Choroid plexus epithelial cell (primary cell): ENCODE measurements around the gene C2orf81.
"Not testable (repeated sequence)": the region's sequence is repeated elsewhere in the genome, so short reads cannot be mapped to it uniquely, and the experiment has no call there.

Source experiments
- DNase-seq: peaks from one replicate; pipeline ENCODE4 v3.0.0-alpha.2; 2010; ENCODE audit warnings: low read depth
- H3K4me3 ChIP-seq: 2 replicates; pipeline ENCODE4 v1.5.1; 2011; ENCODE audit warnings: low read depth, mild to moderate bottlenecking, control low read depth, low read length, moderate library complexity
- TF ChIP-seq, protein P1 (sequence below): conservative IDR thresholded peaks from 2 replicates; pipeline ENCODE4 v1.5.1; 2011; ENCODE audit warnings: low read depth, mild to moderate bottlenecking, control low read depth, inconsistent platforms, low read length, moderate library complexity

C2orf81 gene

GRCh38 chr2:74448771-74449170, 27.4 kb upstream of the C2orf81 start:
- TF ChIP-seq, protein P1, sequence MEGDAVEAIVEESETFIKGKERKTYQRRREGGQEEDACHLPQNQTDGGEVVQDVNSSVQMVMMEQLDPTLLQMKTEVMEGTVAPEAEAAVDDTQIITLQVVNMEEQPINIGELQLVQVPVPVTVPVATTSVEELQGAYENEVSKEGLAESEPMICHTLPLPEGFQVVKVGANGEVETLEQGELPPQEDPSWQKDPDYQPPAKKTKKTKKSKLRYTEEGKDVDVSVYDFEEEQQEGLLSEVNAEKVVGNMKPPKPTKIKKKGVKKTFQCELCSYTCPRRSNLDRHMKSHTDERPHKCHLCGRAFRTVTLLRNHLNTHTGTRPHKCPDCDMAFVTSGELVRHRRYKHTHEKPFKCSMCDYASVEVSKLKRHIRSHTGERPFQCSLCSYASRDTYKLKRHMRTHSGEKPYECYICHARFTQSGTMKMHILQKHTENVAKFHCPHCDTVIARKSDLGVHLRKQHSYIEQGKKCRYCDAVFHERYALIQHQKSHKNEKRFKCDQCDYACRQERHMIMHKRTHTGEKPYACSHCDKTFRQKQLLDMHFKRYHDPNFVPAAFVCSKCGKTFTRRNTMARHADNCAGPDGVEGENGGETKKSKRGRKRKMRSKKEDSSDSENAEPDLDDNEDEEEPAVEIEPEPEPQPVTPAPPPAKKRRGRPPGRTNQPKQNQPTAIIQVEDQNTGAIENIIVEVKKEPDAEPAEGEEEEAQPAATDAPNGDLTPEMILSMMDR: no peak
- no peak for DNase-seq
- no peak overlapping the region for H3K4me3 ChIP-seq

- TF ChIP-seq, protein P1: no peak
- DNase-seq: no peak
- no peak overlapping the region for H3K4me3 ChIP-seq
Measured at GRCh38 chr2:74447230-74447999, 26.0 kb upstream of the C2orf81 start.

DNA sequence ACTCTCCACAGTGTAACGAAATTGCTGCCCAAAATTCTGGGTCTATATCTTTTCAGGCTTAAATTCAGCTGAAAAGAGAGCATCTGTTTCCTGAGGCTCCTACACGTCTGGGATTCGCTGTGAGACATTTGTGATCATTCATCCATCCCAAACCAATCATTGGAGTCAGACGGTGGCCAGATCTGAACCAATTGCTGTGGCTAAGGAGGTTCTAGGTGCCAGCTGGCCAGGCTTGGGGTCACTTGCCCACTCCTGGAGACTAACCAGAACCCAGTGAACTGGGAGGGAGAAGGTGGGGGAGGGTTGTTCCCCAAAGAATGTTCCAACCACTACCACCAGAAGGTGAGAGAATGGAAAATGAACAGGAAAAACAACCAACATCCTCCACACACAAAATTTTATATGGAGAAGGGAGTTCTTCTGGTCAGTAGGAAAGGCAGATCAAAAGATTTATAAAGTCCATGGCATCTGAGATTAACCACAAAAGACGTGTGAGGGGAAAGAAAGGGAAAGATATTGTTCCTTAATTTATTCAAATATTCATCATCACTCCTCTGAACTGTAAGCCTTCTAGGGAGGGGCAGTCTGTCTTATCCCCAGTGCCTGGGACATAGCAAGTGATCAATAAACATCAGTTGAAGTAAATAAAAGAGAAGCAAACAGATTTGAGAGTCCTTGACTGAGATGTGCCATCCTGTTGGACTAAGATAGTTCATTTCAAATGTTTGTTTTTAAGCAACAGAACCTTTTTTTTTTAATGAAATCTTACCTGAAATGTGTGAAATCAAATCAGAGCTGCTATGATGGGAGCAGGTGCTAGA, 23.3 kb upstream of the C2orf81 start:
- TF ChIP-seq, protein P1: no peak
- H3K4me3 ChIP-seq: no peak overlapping the region
- DNase-seq: no peak

GRCh38 chr2:74442483-74443297, 21.3 kb upstream of the C2orf81 start:
- H3K4me3 ChIP-seq, DNase-seq: not testable (repeated sequence)

- TF ChIP-seq, protein P1: peak; percentile 3
- H3K4me3 ChIP-seq: peak within 1 kb of the TSS; percentile 68
- DNase-seq: no peak
Measured at GRCh38 chr2:74441690-74442482, 20.5 kb upstream of the C2orf81 start, which contains the start of gene RTKN. Gene RTKN, minus strand, starts transcription at chr2:74441937. Its CDS starts 121 bp downstream, at chr2:74441816.

DNA sequence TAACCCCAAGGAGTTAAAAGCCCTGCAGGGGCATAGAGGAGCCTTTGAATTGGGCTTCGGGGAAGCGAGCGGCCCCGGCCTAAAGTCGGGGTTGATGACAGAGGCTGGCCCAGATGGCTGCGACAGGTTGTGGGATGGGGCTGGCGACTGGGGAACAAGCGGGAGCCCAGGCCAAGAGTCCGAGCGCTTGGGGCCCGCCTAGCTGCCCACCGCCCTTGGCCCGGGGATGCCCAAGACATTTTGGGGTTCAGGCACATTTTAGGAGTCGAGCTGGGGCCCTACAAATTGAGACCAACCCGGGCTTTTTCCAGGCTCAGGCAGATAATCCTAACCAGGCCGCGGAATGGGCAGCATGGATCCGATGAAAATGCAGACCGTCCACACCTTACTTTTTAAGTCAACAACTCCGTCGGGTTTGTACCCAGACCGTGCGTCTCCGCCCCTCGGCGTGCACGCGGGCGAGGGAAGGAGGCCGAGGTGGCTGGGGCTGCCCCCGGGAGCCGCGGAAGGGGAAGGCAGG, 19.8 kb upstream of the C2orf81 start:
- H3K4me3 ChIP-seq: peak overlapping the region; percentile 41
- no peak for DNase-seq
- TF ChIP-seq, protein P1: no peak
